MM.1S (cell line): ENCODE data around the gene WHRN.
A peak's percentile ranks its signal among the peaks of the same experiment; 100 is the strongest.

Source experiments
- DNase-seq: peaks from one replicate; pipeline ENCODE4 v3.0.0-alpha.2; 2015
- H2AFZ ChIP-seq: fragments of 300-600 bp; sonication (generic); 2 replicates; pipeline ENCODE4 v1.6.0; 2016; ENCODE audit warnings: antibody characterized with exemption, low read length
- H3F3A ChIP-seq: fragments of 300-600 bp; sonication (generic); 2 replicates; pipeline ENCODE4 v1.6.1; 2016; ENCODE audit warnings: mild to moderate bottlenecking, antibody characterized with exemption, low read length, moderate library complexity, mixed read lengths; ENCODE audit not compliant: insufficient read depth
- H3K27ac ChIP-seq: fragments of 300-600 bp; sonication (generic); 2 replicates; pipeline ENCODE4 v1.5.1; 2016; ENCODE audit warnings: mild to moderate bottlenecking, low read length
- H3K27me3 ChIP-seq: fragments of 300-600 bp; sonication (generic); replicated peaks from 2 replicates; pipeline ENCODE4 v1.6.0; 2016; ENCODE audit warnings: low read length; ENCODE audit not compliant: insufficient read depth
- H3K36me3 ChIP-seq: fragments of 300-600 bp; sonication (generic); replicated peaks from 2 replicates; pipeline ENCODE4 v1.6.1; 2016; ENCODE audit warnings: mild to moderate bottlenecking, low read length, mixed read lengths; ENCODE audit not compliant: insufficient read depth
- H3K4me1 ChIP-seq: fragments of 300-600 bp; sonication (generic); 2 replicates; pipeline ENCODE4 v1.6.1; 2016; ENCODE audit warnings: low read length, mixed read lengths
- H3K4me2 ChIP-seq: fragments of 300-600 bp; sonication (generic); 2 replicates; pipeline ENCODE4 v1.6.0; 2016; ENCODE audit warnings: low read depth, low read length
- H3K4me3 ChIP-seq: fragments of 300-600 bp; sonication (generic); 2 replicates; pipeline ENCODE4 v1.5.1; 2016; ENCODE audit warnings: low read length, mixed read lengths
- H3K79me2 ChIP-seq: fragments of 300-600 bp; sonication (generic); 2 replicates; pipeline ENCODE4 v1.6.1; 2016; ENCODE audit warnings: mixed run types, low read length, mixed read lengths
- H3K9ac ChIP-seq: fragments of 300-600 bp; sonication (generic); 2 replicates; pipeline ENCODE4 v1.6.1; 2016; ENCODE audit warnings: low read length, mixed read lengths
- H3K9me2 ChIP-seq: fragments of 300-600 bp; sonication (generic); replicated peaks from 2 replicates; pipeline ENCODE4 v1.6.1; 2016; ENCODE audit warnings: mild to moderate bottlenecking, low read length, mixed read lengths; ENCODE audit not compliant: insufficient read depth
- H3K9me3 ChIP-seq: fragments of 300-600 bp; sonication (generic); replicated peaks from 2 replicates; pipeline ENCODE4 v1.6.1; 2016; ENCODE audit warnings: mild to moderate bottlenecking, low read length, mixed read lengths; ENCODE audit not compliant: insufficient read depth
- H4K20me1 ChIP-seq: fragments of 300-600 bp; sonication (generic); 2 replicates; pipeline ENCODE4 v1.6.1; 2016; ENCODE audit warnings: mild to moderate bottlenecking, low read length, moderate library complexity, mixed read lengths; ENCODE audit not compliant: insufficient read depth
- EZH2 ChIP-seq: fragments of 300-600 bp; sonication (generic); optimal IDR thresholded peaks from 2 replicates; pipeline ENCODE3; 2017; ENCODE audit warnings: low read depth, mild to moderate bottlenecking, antibody characterized with exemption, low read length, mixed read lengths
- EZH2phosphoT487 ChIP-seq: fragments of 300-600 bp; sonication (generic); IDR thresholded peaks from 2 replicates; pipeline ENCODE4 v1.6.1; 2018; ENCODE audit warnings: antibody characterized with exemption, low read length
- TF ChIP-seq, protein P1 (sequence below): fragments of 300-600 bp; sonication (generic); IDR thresholded peaks from 2 replicates; pipeline ENCODE4 v1.5.1; 2016; ENCODE audit warnings: antibody characterized with exemption, low read length, mixed read lengths

Gene WHRN

DNA sequence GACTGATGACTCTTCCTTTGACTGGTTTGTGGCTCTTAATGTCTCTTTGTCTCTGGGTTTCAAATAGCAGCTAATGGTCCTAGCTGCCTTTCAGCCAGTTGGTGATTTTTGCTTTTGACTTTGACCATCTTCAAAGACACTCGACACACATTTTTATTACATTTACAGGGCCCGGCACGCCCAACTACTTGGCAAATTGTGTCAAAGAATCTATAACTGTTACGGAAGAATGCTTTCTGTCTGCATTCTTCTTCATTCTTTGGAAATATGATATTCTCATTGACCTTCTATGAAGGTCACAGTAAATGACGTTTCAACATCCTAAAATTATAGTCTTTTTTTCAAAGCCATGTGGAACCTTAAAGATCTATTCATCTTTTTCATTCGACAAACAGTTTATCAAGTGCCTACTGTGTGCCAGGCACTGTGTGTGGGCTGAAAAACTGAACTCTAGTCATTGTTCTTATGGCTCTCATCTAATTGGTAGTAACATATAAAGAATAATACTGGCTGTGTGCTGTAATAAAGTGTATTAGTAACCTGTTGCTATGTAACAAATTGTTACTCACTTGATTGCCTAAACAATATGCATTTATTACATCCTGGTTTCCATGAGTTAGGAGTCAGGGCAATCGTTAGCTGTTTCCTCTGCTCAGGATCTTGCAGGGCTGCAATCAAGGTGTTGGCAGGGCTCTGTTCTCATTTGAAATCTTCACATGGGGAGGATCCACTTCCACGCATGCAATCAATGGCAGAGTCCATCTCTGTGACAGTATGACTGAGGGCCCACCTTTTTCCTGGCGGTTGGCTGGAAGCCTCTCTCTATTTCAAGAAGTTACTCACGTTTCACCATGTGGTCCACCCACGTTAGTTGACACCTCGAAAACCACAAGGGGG is 7.0 kb upstream of the WHRN start:
- H3K27me3 ChIP-seq: no peaks in the 10 kb centered on the region
- no peak overlapping the region for H2AFZ ChIP-seq
- H3K9me2 ChIP-seq: no peaks in the 10 kb centered on the region
- H3K9ac ChIP-seq: no peak overlapping the region
- H3K4me3 ChIP-seq: no peak overlapping the region
- no peaks in the 10 kb centered on the region for H4K20me1 ChIP-seq
- no peak overlapping the region for H3K27ac ChIP-seq
- TF ChIP-seq, protein P1, sequence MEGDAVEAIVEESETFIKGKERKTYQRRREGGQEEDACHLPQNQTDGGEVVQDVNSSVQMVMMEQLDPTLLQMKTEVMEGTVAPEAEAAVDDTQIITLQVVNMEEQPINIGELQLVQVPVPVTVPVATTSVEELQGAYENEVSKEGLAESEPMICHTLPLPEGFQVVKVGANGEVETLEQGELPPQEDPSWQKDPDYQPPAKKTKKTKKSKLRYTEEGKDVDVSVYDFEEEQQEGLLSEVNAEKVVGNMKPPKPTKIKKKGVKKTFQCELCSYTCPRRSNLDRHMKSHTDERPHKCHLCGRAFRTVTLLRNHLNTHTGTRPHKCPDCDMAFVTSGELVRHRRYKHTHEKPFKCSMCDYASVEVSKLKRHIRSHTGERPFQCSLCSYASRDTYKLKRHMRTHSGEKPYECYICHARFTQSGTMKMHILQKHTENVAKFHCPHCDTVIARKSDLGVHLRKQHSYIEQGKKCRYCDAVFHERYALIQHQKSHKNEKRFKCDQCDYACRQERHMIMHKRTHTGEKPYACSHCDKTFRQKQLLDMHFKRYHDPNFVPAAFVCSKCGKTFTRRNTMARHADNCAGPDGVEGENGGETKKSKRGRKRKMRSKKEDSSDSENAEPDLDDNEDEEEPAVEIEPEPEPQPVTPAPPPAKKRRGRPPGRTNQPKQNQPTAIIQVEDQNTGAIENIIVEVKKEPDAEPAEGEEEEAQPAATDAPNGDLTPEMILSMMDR: no peak
- TF ChIP-seq EZH2 (no peak), EZH2phosphoT487 (no peak)
- H3K36me3 ChIP-seq: no peaks in the 10 kb centered on the region
- no peaks in the 10 kb centered on the region for H3K79me2 ChIP-seq
- H3K4me1 ChIP-seq: peaks cover 17% of the 10 kb centered on the region
- H3K4me2 ChIP-seq: no peak overlapping the region
- no peaks in the 10 kb centered on the region for H3K9me3 ChIP-seq
- 0 out of 2 replicates have a peak, but pooled peaks cover 6% of the 10 kb centered on the region for H3F3A ChIP-seq
- no peak for DNase-seq

DNA sequence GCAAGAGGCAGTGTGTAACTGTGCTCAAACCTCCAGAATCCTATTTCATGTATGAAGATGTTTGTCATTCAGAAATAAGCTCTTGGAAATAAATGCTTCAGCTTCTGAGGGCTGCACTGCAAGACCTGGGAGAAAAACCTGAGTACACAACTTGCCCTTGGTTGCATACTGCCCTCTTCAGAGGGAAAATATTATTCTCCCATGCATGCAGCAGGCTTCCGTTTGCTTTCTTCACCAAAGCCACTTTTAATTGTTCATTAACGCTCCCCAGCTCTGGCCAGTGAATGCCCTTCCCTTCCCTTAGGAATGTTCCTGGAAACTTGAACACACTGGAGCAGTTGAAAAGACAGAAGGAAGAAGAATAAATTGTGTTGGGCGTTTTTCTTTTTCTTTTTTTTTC is 2.5 kb upstream of the WHRN start:
- H3K4me3 ChIP-seq: no peak overlapping the region
- TF ChIP-seq, protein P1: peak; percentile 67
- no peak for TF ChIP-seq EZH2phosphoT487
- no peaks in the 10 kb centered on the region for H3K9me3 ChIP-seq
- no peak overlapping the region for H2AFZ ChIP-seq
- H3K9ac ChIP-seq: no peak overlapping the region
- peaks cover 25% of the 10 kb centered on the region for H3K79me2 ChIP-seq
- H3K27me3 ChIP-seq: no peaks in the 10 kb centered on the region
- no peak overlapping the region for H3K4me2 ChIP-seq
- no peaks in the 10 kb centered on the region for H3K9me2 ChIP-seq
- no peak overlapping the region for H3K27ac ChIP-seq
- H3F3A ChIP-seq: peaks cover 15% of the 10 kb centered on the region
- peak; percentile 69 for DNase-seq
- no peaks in the 10 kb centered on the region for H3K36me3 ChIP-seq
- H3K4me1 ChIP-seq: peaks cover 9% of the 10 kb centered on the region
- H4K20me1 ChIP-seq: no peaks in the 10 kb centered on the region

DNA sequence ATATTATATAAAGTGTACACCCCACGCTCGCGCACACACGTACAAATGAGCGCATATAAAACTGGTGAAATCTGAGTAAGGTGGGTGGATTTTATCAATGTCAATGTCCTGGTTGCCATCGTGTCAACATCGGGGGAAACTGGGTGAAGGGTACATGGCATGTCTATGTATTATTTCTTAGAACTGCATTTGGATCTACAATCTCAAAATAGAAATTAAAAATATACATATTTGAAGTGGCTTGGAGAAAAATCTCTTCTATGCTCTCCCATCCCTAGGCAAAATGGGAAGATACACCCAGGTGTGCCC is 763 bp upstream of the WHRN start:
- no peak for TF ChIP-seq EZH2phosphoT487
- TF ChIP-seq, protein P1: no peak
- TF ChIP-seq EZH2: no peak
- peaks cover 41% of the 10 kb centered on the region for H3K79me2 ChIP-seq
- no peak overlapping the region for H2AFZ ChIP-seq
- H3K27ac ChIP-seq: peak overlapping the region; percentile 81; the same call in 1 of the 2 replicates
- H3K36me3 ChIP-seq: no peaks in the 10 kb centered on the region
- peaks cover 30% of the 10 kb centered on the region for H3F3A ChIP-seq
- peaks cover 9% of the 10 kb centered on the region for H3K4me1 ChIP-seq
- no peak for DNase-seq
- H3K27me3 ChIP-seq: no peaks in the 10 kb centered on the region
- H3K4me3 ChIP-seq: peak overlapping the region; percentile 80
- no peaks in the 10 kb centered on the region for H4K20me1 ChIP-seq
- H3K9me3 ChIP-seq: no peaks in the 10 kb centered on the region
- H3K9me2 ChIP-seq: no peaks in the 10 kb centered on the region
- peak overlapping the region; percentile 98 for H3K4me2 ChIP-seq
- H3K9ac ChIP-seq: peak overlapping the region; percentile 97
